Measurements from ENCODE around the gene MDN1. TPM values are rescaled to one million over a fixed set of nuclear protein-coding genes. Genes with fewer than 3 reads are reported as not detected.
"Not testable (repeated sequence)": the region's sequence is repeated elsewhere in the genome, so short reads cannot be mapped to it uniquely, and the experiment has no call there.

The MDN1 gene
- total RNA-seq, 4 donors from 2014 or later: 21.3 to 30.4 (median 24.1) TPM

- H3K4me1 ChIP-seq: peaks cover 0 to 7% (median 0%) of the 10 kb centered on the region in 3 donors
- H3K27me3 ChIP-seq: no peaks in the 10 kb centered on the region
- WGBS, 2 donors (ENCODE audit: low coverage in 1 of 2): 78 to 87% methylated on average over 4 of the region's 4 CpGs
- H3K4me3 ChIP-seq: no peak overlapping the region
- TF ChIP-seq POLR2A (IDR thresholded peaks at IDR 0.05): no peak
- TF ChIP-seq CTCF (IDR thresholded peaks at IDR 0.05): no peak
- no peak for TF ChIP-seq EP300 (IDR thresholded peaks at IDR 0.05)
- no peak for TF ChIP-seq POLR2AphosphoS5 (IDR thresholded peaks at IDR 0.05)
- no peak for ATAC-seq
- H3K36me3 ChIP-seq: peaks cover 0 to 77% of the 10 kb centered on the region in 2 donors
- H3K27ac ChIP-seq: no peak overlapping the region
- H3K9me3 ChIP-seq: no peaks in the 10 kb centered on the region
Measured at GRCh38 chr6:89644864-89645263, 174.7 kb downstream of the MDN1 start.

- no peak for ATAC-seq
- Histone ChIP-seq H3K27ac (no peak overlapping the region), H3K4me1 (peaks cover 0 to 18% (median 0%) of the 10 kb centered on the region in 3 donors), H3K36me3 (peaks cover 0 to 65% of the 10 kb centered on the region in 2 donors), H3K4me3 (no peak overlapping the region), H3K27me3 (no peaks in the 10 kb centered on the region), H3K9me3 (no peaks in the 10 kb centered on the region)
- TF ChIP-seq POLR2AphosphoS5 (IDR thresholded peaks at IDR 0.05) (no peak), EP300 (IDR thresholded peaks at IDR 0.05) (no peak), CTCF (IDR thresholded peaks at IDR 0.05) (no peak), POLR2A (IDR thresholded peaks at IDR 0.05) (no peak)
- WGBS, 2 donors (ENCODE audit: low coverage in 1 of 2): 47 to 67% methylated on average over 3 of the region's 3 CpGs
Measured at GRCh38 chr6:89643406-89643805, 176.2 kb downstream of the MDN1 start.

- ATAC-seq: no peak
- peaks cover 0 to 19% (median 0%) of the 10 kb centered on the region in 3 donors for H3K4me1 ChIP-seq
- no peak overlapping the region for H3K4me3 ChIP-seq
- no peak overlapping the region for H3K27ac ChIP-seq
- H3K27me3 ChIP-seq: no peaks in the 10 kb centered on the region
- no peaks in the 10 kb centered on the region for H3K9me3 ChIP-seq
- TF ChIP-seq CTCF (IDR thresholded peaks at IDR 0.05): no peak
- TF ChIP-seq EP300 (IDR thresholded peaks at IDR 0.05): no peak
- TF ChIP-seq POLR2A (IDR thresholded peaks at IDR 0.05): no peak
- TF ChIP-seq POLR2AphosphoS5 (IDR thresholded peaks at IDR 0.05): no peak
- WGBS, 2 donors (ENCODE audit: low coverage in 1 of 2): 57 to 87% methylated on average over 3 of the region's 3 CpGs
- H3K36me3 ChIP-seq: peaks cover 0 to 60% of the 10 kb centered on the region in 2 donors
Measured at GRCh38 chr6:89642956-89643355, 176.6 kb downstream of the MDN1 start.

- ATAC-seq, H3K27ac ChIP-seq, H3K4me3 ChIP-seq, H3K27me3 ChIP-seq, H3K9me3 ChIP-seq: not testable (repeated sequence)
- 100% methylated on average over 2 to 3 of the region's 3 CpGs for WGBS, 2 donors (ENCODE audit: low coverage in 1 of 2)
- H3K4me1 ChIP-seq: peaks cover 0 to 33% (median 3%) of the 10 kb centered on the region in 3 donors
- peaks cover 0 to 49% of the 10 kb centered on the region in 2 donors for H3K36me3 ChIP-seq
Measured at GRCh38 chr6:89641581-89641980, 178.0 kb downstream of the MDN1 start.

GRCh38 chr6:89640804-89641203, 178.8 kb downstream of the MDN1 start:
- WGBS, 2 donors (ENCODE audit: low coverage in 1 of 2): 94 to 95% methylated on average over 2 to 3 of the region's 4 CpGs
- Histone ChIP-seq H3K9me3 (no peaks in the 10 kb centered on the region), H3K4me3 (no peak overlapping the region), H3K4me1 (peaks cover 0 to 34% (median 3%) of the 10 kb centered on the region in 3 donors), H3K36me3 (peaks cover 0 to 49% of the 10 kb centered on the region in 2 donors), H3K27me3 (no peaks in the 10 kb centered on the region), H3K27ac (no peak overlapping the region)
- no peak for ATAC-seq
- TF ChIP-seq POLR2A (IDR thresholded peaks at IDR 0.05) (no peak), POLR2AphosphoS5 (IDR thresholded peaks at IDR 0.05) (no peak), CTCF (IDR thresholded peaks at IDR 0.05) (no peak), EP300 (IDR thresholded peaks at IDR 0.05) (no peak)

Measured in gastroesophageal sphincter (tissue), 4 donors.